NCI-H510A (cell line): ENCODE results near the gene ARNT2.
"Not testable (repeated sequence)": the region's sequence is repeated elsewhere in the genome, so short reads cannot be mapped to it uniquely, and the experiment has no call there.

Experiments used
- DNase-seq: peaks from one replicate; lab custom pipeline; 2025; lab: John Stamatoyannopoulos, UW

ARNT2 gene

DNA sequence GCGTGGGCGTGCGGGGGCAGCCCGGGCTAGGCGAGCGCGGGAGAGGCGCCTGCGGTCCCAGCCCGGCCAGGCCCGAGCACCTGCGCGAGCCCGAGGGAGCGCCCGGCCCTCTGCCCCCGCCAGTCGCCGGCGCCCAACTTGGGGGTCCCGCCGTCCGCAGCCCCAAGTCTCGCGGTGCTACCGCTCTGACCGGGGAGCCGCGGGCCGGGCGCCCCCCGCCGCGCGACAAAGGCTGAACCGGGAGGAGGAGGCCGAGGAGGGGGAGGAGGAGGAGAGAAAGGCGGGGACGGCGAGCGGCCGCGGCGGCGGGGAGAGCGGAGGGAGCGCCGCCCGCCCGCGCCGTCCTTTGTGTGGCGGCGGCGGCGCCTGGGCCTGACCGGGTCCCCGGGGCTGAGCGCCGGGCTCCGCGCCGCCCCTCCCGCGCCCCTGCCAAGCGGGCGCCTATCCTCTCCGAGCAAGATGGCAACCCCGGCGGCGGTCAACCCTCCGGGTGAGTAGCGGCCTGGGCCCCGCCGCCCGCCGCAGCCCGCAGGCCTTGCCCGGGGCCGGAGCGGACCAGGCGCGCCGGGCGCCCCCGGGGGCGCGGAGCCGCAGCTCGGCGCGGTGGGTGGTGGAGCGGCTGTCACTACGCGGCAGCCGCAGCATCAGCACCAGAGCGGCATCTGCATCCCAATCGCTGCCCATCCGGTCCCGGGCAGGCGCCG, at the start of gene ARNT2:
Gene ARNT2, plus strand, starts transcription at position 326 of the 704 bp plus-strand sequence. Its CDS starts 134 bp downstream, at position 460.
- no peak for DNase-seq

GRCh38 chr15:80367094-80367493, 37.1 kb upstream of the ARNT2 start:
- DNase-seq = no peak

- no peak for DNase-seq
Observed at GRCh38 chr15:80367661-80368060, 36.5 kb upstream of the ARNT2 start.

- no peak for DNase-seq
Observed at GRCh38 chr15:80371924-80372323, 32.3 kb upstream of the ARNT2 start.

DNA sequence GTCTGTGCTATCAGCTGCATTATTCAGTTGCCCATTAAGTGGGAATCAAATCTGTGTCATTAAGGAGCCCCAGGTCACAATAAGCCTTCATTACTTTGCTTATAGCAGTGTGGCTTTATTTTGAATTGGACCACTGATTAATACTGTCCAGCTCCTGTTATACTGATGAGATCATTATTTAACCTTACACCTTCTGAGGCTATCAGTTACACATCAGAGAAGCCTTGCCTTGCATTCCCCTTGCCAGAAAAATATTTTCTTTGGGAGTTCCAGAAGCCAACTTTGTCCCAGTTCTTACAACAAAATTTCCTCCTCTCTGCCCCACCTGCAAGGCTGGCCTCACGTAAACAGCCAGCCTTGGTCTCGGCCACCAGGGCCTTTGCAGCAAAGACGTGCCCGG, 29.7 kb upstream of the ARNT2 start:
- no peak for DNase-seq

- DNase-seq = no peak
Observed at GRCh38 chr15:80375968-80376891, 28.0 kb upstream of the ARNT2 start.

GRCh38 chr15:80379693-80380092, 24.5 kb upstream of the ARNT2 start:
- no peak for DNase-seq

GRCh38 chr15:80380154-80380553, 24.0 kb upstream of the ARNT2 start:
- no peak for DNase-seq

GRCh38 chr15:80382285-80382684, 21.9 kb upstream of the ARNT2 start:
- DNase-seq = no peak

- DNase-seq = no peak
Observed at GRCh38 chr15:80384432-80384831, 19.8 kb upstream of the ARNT2 start.

DNA sequence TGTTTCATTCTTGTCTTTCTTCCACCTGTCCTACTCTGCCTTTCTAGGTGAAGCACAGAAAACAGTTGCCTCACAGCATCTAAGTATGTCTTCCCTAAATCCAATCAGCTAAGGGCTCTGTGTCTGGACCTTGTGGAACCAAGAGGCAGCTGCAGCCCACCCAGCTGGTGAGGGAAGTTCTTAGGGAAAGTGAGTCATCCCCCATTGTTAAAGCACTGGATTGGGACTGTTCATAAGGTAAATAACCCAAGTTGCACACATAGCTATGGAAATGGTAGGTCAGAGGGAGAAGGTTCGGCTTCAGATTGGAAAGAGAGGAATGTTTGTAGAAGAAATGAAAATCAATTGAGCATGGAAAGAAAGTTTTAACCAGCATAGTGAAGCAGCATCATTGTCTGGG, 18.0 kb upstream of the ARNT2 start:
- DNase-seq = no peak

DNA sequence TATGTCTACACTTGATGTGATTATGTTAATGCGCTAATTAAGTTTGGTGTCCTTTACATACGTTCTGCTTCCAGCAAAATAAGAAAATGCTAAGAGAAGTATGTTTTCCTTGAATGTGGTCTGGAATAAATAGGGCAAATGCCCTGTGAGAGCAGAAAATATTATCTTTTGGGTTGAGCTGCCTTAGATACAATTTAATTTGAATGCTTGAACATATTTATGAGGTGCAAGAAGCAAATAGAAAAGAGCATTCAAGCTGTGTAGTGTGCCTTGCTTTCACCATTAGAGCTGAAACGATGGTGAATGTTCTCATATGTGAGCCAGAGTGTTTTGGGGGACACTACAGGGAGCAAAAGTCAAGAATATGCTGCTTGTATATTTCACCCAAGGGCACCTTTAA, 15.9 kb upstream of the ARNT2 start:
- no peak for DNase-seq

- no peak for DNase-seq
Observed at GRCh38 chr15:80389370-80389769, 14.8 kb upstream of the ARNT2 start.

DNA sequence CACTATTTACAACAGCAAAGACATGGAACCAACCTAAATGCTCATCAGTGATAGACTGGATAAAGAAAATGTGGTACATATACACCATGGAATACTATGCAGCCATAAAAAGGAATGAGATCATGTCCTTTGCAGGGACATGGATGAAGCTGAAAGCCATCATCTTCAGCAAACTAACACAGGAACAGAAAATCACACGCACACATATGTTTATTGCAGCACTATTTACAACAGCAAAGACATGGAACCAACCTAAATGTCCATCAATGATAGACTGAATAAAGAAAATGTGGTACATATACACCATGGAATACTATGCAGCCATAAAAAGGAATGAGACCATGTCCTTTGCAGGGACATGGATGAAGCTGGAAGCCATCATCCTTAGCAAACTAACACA, 13.2 kb upstream of the ARNT2 start:
- DNase-seq = not testable (repeated sequence)

- no peak for DNase-seq
Observed at GRCh38 chr15:80395616-80396015, 8.6 kb upstream of the ARNT2 start.

DNA sequence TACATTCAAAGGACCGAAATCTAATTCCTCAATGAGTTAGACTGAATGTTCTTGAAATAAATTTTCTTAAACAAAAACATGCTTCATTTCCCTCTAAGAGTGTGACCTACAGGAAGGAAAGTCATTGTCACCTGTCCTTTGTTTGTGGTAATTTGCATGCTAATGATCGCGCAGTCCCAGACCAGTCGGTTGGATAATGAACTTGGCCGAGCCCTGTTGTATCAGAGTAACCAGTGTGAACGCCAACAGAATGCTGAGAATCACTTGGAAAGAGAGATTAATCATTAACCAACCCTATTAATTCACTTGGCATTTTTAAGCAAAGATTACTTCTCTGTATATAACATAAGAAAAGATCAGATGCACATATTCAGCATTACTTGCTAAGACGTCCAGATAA, 8.1 kb upstream of the ARNT2 start:
- no peak for DNase-seq

GRCh38 chr15:80399508-80399907, 4.7 kb upstream of the ARNT2 start:
- DNase-seq = no peak

GRCh38 chr15:80401456-80401855, 2.7 kb upstream of the ARNT2 start:
- DNase-seq = no peak

GRCh38 chr15:80402339-80402738, 1.8 kb upstream of the ARNT2 start:
- DNase-seq = no peak

DNA sequence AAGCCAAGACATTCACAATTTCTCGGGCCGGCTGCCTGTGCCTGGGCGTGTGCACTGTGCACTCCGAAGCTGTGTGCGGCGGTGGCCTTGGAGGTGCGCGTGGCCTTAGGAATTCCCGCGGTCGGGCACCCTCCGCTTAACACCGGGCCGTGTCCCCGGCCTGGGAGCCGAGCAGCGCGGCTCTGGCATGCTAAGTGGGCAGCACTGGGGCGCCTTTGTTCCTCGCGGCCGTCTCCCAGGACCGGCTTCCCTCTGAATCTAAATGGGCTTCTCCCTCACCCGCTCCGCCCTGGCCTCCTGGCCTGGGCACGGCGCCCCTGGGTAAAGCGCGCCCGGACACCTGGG, 498 bp upstream of the ARNT2 start:
- DNase-seq = no peak

- DNase-seq = no peak
Observed at GRCh38 chr15:80404761-80405553, 775 bp downstream of the ARNT2 start.

DNA sequence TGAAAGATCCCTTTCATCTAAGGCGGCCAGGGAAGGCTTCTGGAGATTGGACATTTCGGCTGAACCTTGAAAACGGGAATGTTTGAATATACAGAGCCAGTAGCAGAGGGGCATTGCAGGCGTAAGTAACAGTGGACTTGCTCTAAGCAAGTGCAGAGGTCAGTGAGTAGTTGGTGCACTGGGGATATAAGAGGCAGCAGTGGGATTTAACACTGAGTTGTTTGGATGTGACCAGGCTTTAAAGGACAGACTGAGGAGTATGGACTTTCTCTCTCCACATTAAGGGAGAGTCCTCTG, 1.3 kb downstream of the ARNT2 start:
- DNase-seq = no peak

GRCh38 chr15:80405970-80406369, 1.8 kb downstream of the ARNT2 start:
- no peak for DNase-seq
